CMK (cell line): ENCODE results near the gene CRYZL1.
"Not testable (repeated sequence)": the region's sequence is repeated elsewhere in the genome, so short reads cannot be mapped to it uniquely, and the experiment has no call there.

Source experiments
- DNase-seq: peaks from one replicate; pipeline ENCODE4 v3.0.0-alpha.2; 2010; ENCODE audit warnings: low read depth

The CRYZL1 gene

GRCh38 chr21:33641352-33642026 is at the start of gene CRYZL1:
Gene CRYZL1 (minus strand): TSS chr21:33641741. CDS start chr21:33631551, 10,190 bp downstream.
- peak; percentile 100 for DNase-seq

GRCh38 chr21:33690874-33691273 is 49.3 kb upstream of the CRYZL1 start:
- no peak for DNase-seq

GRCh38 chr21:33688353-33688752 is 46.8 kb upstream of the CRYZL1 start:
- DNase-seq: no peak

- no peak for DNase-seq
Measured at GRCh38 chr21:33687634-33688033, 46.1 kb upstream of the CRYZL1 start.

GRCh38 chr21:33686386-33686785 is 44.8 kb upstream of the CRYZL1 start:
- no peak for DNase-seq

GRCh38 chr21:33685613-33686197 is 44.2 kb upstream of the CRYZL1 start:
- DNase-seq: no peak

- DNase-seq: no peak
Measured at GRCh38 chr21:33684923-33685560, 43.5 kb upstream of the CRYZL1 start.

GRCh38 chr21:33684068-33684467 is 42.5 kb upstream of the CRYZL1 start:
- no peak for DNase-seq

GRCh38 chr21:33682992-33683627 is 41.6 kb upstream of the CRYZL1 start:
- no peak for DNase-seq

- DNase-seq: no peak
Measured at GRCh38 chr21:33680870-33681269, 39.3 kb upstream of the CRYZL1 start.

GRCh38 chr21:33677450-33677849 is 35.9 kb upstream of the CRYZL1 start:
- DNase-seq: no peak

- DNase-seq: not testable (repeated sequence)
Measured at GRCh38 chr21:33676666-33677065, 35.1 kb upstream of the CRYZL1 start.

- DNase-seq: no peak
Measured at GRCh38 chr21:33674226-33674625, 32.7 kb upstream of the CRYZL1 start.

GRCh38 chr21:33673473-33673872 is 31.9 kb upstream of the CRYZL1 start:
- no peak for DNase-seq

GRCh38 chr21:33670076-33670978 is 28.8 kb upstream of the CRYZL1 start:
- no peak for DNase-seq

- no peak for DNase-seq
Measured at GRCh38 chr21:33668620-33669019, 27.1 kb upstream of the CRYZL1 start.

GRCh38 chr21:33668180-33668579 is 26.6 kb upstream of the CRYZL1 start:
- no peak for DNase-seq

- no peak for DNase-seq
Measured at GRCh38 chr21:33667636-33668035, 26.1 kb upstream of the CRYZL1 start.

- DNase-seq: no peak
Measured at GRCh38 chr21:33666153-33666552, 24.6 kb upstream of the CRYZL1 start.

GRCh38 chr21:33664135-33664534 is 22.6 kb upstream of the CRYZL1 start:
- no peak for DNase-seq

GRCh38 chr21:33663241-33663640 is 21.7 kb upstream of the CRYZL1 start:
- no peak for DNase-seq

- no peak for DNase-seq
Measured at GRCh38 chr21:33662046-33662445, 20.5 kb upstream of the CRYZL1 start.
